Heart left ventricle (tissue), 16 donors: ENCODE measurements around the gene HNRNPUL2. TPM values are rescaled to one million over a fixed set of nuclear protein-coding genes. Genes with fewer than 3 reads are reported as not detected.

ENCODE experiments used
- ATAC-seq, 4 donors: fragments of 200-7000 bp; cut with Tn5 transposase; one replicate each; pipeline ENCODE4 v1.9.1; 2020 to 2022; ENCODE audit warnings: moderate library complexity in 4 of 4, mild to moderate bottlenecking in 3 of 4, moderate number of reproducible peaks in 1 of 4
- DNase-seq, 5 donors: peaks; one replicate each; pipeline ENCODE4 v3.0.0-alpha.2; 2020
- H3K27ac ChIP-seq, 12 donors: fragments of 200-600 bp; sonication (generic) in 4 of 12; one replicate each; pipeline versions ENCODE4 v1.5.0 to v1.8.0; 2016 to 2022; ENCODE audit warnings: mild to moderate bottlenecking in 2 of 12
- H3K27me3 ChIP-seq, 9 donors: fragments of 200-600 bp; sonication (generic) in 2 of 9; one replicate each; pipeline versions ENCODE4 v1.5.1 to v1.8.0; 2016 to 2022; ENCODE audit warnings: mild to moderate bottlenecking in 3 of 9
- H3K36me3 ChIP-seq, 9 donors: fragments of 200-600 bp; sonication (generic) in 2 of 9; one replicate each; pipeline versions ENCODE4 v1.5.0 to v1.8.0; 2018 to 2022; ENCODE audit warnings: mild to moderate bottlenecking in 2 of 9
- H3K4me1 ChIP-seq, 12 donors: fragments of 200-600 bp; sonication (generic) in 4 of 12; one replicate each; pipeline versions ENCODE4 v1.5.0 to v1.8.0; 2016 to 2022; ENCODE audit warnings: mild to moderate bottlenecking in 3 of 12
- H3K4me3 ChIP-seq, 12 donors: fragments of 200-600 bp; sonication (generic) in 4 of 12; one replicate each; pipeline versions ENCODE4 v1.5.0 to v1.8.0; 2017 to 2022; ENCODE audit warnings: mild to moderate bottlenecking in 9 of 12, moderate library complexity in 4 of 12
- H3K9me3 ChIP-seq, 12 donors: fragments of 200-600 bp; sonication (generic) in 4 of 12; one replicate each; pipeline versions ENCODE4 v1.5.0 to v1.8.0; 2016 to 2022; ENCODE audit warnings: mild to moderate bottlenecking in 1 of 12
- CTCF ChIP-seq, 12 donors: fragments of 200-600 bp; sonication (generic) in 4 of 12; IDR thresholded peaks; one replicate each; pipeline versions ENCODE4 v1.5.0 to v1.8.0; 2018 to 2022; ENCODE audit warnings: antibody characterized with exemption in 12 of 12, mild to moderate bottlenecking in 5 of 12
- POLR2A ChIP-seq, 2 donors: fragments of 450-650 bp; IDR thresholded peaks; one replicate each; pipeline ENCODE4 v1.6.1; 2017; ENCODE audit warnings: antibody characterized with exemption in 2 of 2, mild to moderate bottlenecking in 2 of 2, moderate library complexity in 2 of 2
- WGBS, 4 donors: extraction: QIAGEN DNeasy Blood & Tissue Kit in 2 of 4; methylation state at CpG; one replicate each; pipeline versions ENCODE4 v1.1.5 to v1.1.7; 2013 to 2018; 5-methylcytosine and 5-hydroxymethylcytosine counted together
- intact Hi-C, 10 donors: fragments of 100-400 bp; cut with DNase I; formaldehyde crosslinking; loops; one replicate each; pipeline versions ENCODE4 v1.11.1 to v1.14.2; 2022
- polyA plus RNA-seq, 2 donors: library from polyadenylated mRNA; stranded (reverse); fragments of 200-250 nt; gene quantifications; one replicate each; pipeline ENCODE4 v1.2.3, GENCODE V29; 2013
- total RNA-seq, 9 donors: library from RNA; depleted of rRNA in 2 of 9; stranded (reverse); fragments of >200 nt in 2 of 9; fragmentation: NEBNext Ultra II Directional in 3 of 9; extraction: Animal tissue kit (Norgen Biotek cat#: 25700) in 3 of 9; gene quantifications; one replicate each; pipeline versions ENCODE4 v1.1.0 to v1.2.4, GENCODE V29; 2016 to 2023
- donor health status: ischemic (EF 13 %, LVEDD 7.1; RV severe dilation, severe dysfunction).
- donor health status: healthy with polysubstance abuse.
- donor health status: DM: no; HTN: yes; CAD: no.
- donor health status: DM: no; HTN: no; CAD: no.
- donor health status: ischemic (EF 25% LVEDD 6.9; RV normal size, moderate dysfunction).
- donor health status: ischemic (EF 25% LVEDD 5.7; RV mildly dilated, moderate dysfunction).
- donor health status: healthy.
- donor health status: DM: yes; HTN: yes; CAD: no.
- donor health status: ischemic (EF 35%, LVEDD 5.7; RV mildly dilated, moderate dysfunction).
- donor health status: nonischemic (EF 11% LVEDD 7.7; RV severe dilation, severe dysfunction).
- donor health status: DM: yes; HTN: yes; CAD: no.
- donor health status: PGD.
- donor health status: ischemic (EF 29% LVEDD 5.4; RV normal size, mild dysfunction).
- donor health status: nonischemic (EF 23%, LVEDD 6.1; RV moderate dilation, normal function).

The HNRNPUL2 gene
- total and polyA plus RNA-seq, 11 donors, result 9.6 to 39.5 (median 32.7) TPM

DNA sequence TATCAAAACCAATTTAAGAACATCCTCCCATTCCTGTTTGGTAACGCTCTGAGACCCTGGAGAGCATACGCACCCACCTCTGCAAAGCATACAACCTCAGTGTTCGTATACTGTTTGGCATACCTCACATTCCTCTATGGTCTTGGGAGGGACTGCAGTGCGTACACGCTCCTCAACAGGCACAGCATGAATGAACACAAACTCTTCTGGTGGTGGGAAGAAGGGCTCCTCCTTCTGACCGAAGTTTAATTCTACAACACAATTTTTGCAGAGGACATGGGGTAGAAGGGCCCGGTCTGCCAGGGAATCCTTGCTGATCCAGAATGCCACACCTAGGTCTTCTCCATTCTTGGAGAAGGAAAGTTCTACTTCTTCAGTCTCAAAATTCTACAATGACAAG lies 5.3 kb downstream of the HNRNPUL2 start:
- no peak overlapping the region for H3K4me3 ChIP-seq
- WGBS, 4 donors, result 47 to 60% (median 56%) methylated on average over 6 to 7 of the region's 7 CpGs
- DNase-seq (no peak), ATAC-seq (no peak)
- TF ChIP-seq CTCF (IDR thresholded peaks at IDR 0.05) (no peak), POLR2A (IDR thresholded peaks at IDR 0.05) (no peak)
- peaks cover 7 to 80% (median 74%) of the 10 kb centered on the region in 9 donors for H3K36me3 ChIP-seq
- intact Hi-C loops, result loop anchor here in 2 of 10 donors (10.0 kb wide), 2 partner anchors 123 to 133 kb away; no protein-coding TSS in a partner anchor
- no peak overlapping the region for H3K27ac ChIP-seq
- no peaks in the 10 kb centered on the region for H3K9me3 ChIP-seq
- no peaks in the 10 kb centered on the region for H3K27me3 ChIP-seq
- H3K4me1 ChIP-seq, result peaks cover 0 to 37% (median 22%) of the 10 kb centered on the region in 12 donors

DNA sequence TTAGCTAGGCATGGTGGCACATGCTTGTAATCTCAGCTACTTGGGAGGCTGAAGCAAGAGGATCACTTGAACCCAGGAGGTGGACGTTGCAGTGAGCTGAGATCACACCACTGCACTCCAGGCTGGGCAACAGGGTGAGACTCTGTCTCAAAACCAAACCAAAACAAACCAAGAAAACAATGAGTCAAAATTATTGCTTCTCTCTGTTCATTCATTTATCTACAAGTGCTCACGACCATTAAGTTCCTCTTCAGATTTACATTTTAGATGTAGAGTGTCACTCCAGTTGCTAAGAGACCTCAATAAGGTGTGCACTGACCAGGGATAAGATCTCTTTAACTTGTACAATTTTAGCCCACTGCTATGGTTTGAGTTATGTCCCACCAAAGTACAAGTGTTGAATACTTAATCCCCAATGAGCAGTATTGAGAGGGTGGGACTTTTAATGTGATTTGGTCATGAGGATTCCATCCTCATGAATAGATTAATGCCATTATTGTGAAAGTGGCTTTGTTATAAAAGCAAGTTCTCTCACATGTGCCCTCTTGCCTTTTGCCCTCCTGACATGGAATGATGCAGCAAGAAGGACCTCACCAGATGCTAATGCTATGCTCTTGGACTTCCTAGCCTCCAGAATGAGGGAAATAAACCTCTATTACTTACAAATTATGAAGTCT lies 7.8 kb downstream of the HNRNPUL2 start:
- no peak for DNase-seq
- H3K27me3 ChIP-seq, result no peaks in the 10 kb centered on the region
- no peaks in the 10 kb centered on the region for H3K9me3 ChIP-seq
- no peak overlapping the region for H3K4me3 ChIP-seq
- H3K4me1 ChIP-seq, result peaks cover 0 to 21% (median 10%) of the 10 kb centered on the region in 12 donors
- no peak for TF ChIP-seq POLR2A (IDR thresholded peaks at IDR 0.05)
- no peak for TF ChIP-seq CTCF (IDR thresholded peaks at IDR 0.05)
- intact Hi-C loops, result no loop called here
- no peak for ATAC-seq
- H3K27ac ChIP-seq, result no peak overlapping the region
- H3K36me3 ChIP-seq, result peaks cover 16 to 100% (median 96%) of the 10 kb centered on the region in 9 donors
- WGBS, 4 donors, result 69 to 83% (median 81%) methylated on average over 2 of the region's 2 CpGs

GRCh38 chr11:62716816-62717215 lies 10.4 kb downstream of the HNRNPUL2 start:
- WGBS, 4 donors, result 89 to 94% (median 90%) methylated on average over 11 of the region's 11 CpGs
- peaks cover 0 to 26% (median 11%) of the 10 kb centered on the region in 12 donors for H3K4me1 ChIP-seq
- no peak for DNase-seq
- no peak overlapping the region for H3K4me3 ChIP-seq
- H3K9me3 ChIP-seq, result no peaks in the 10 kb centered on the region
- intact Hi-C loops, result no loop called here
- H3K36me3 ChIP-seq, result peaks cover 13 to 100% (median 98%) of the 10 kb centered on the region in 9 donors
- H3K27me3 ChIP-seq, result no peaks in the 10 kb centered on the region
- ATAC-seq, result no peak
- no peak for TF ChIP-seq CTCF (IDR thresholded peaks at IDR 0.05)
- TF ChIP-seq POLR2A (IDR thresholded peaks at IDR 0.05), result no peak
- no peak overlapping the region for H3K27ac ChIP-seq

- Histone ChIP-seq H3K4me3 (no peak overlapping the region), H3K27me3 (no peaks in the 10 kb centered on the region), H3K36me3 (peaks cover 13 to 100% (median 98%) of the 10 kb centered on the region in 9 donors), H3K27ac (no peak overlapping the region), H3K4me1 (peaks cover 0 to 26% (median 11%) of the 10 kb centered on the region in 12 donors), H3K9me3 (no peaks in the 10 kb centered on the region)
- TF ChIP-seq POLR2A (IDR thresholded peaks at IDR 0.05) (no peak), CTCF (IDR thresholded peaks at IDR 0.05) (no peak)
- WGBS, 4 donors, result 87 to 91% (median 90%) methylated on average over 5 of the region's 5 CpGs
- DNase-seq, result no peak
- ATAC-seq, result no peak
- intact Hi-C loops, result no loop called here
These were observed 11.1 kb downstream of the HNRNPUL2 start for GRCh38 chr11:62716206-62716605.
